ENCODE data around the gene SMARCD3.

- TF ChIP-seq CTCF (conservative IDR thresholded peaks at IDR 0.05) (no peak), EZH2 (IDR thresholded peaks at IDR 0.05; ENCODE audit: low read depth) (no peak)
Observed at GRCh38 chr7:151211155-151211772, 37.2 kb downstream of the SMARCD3 start.
